Fibroblast of skin of left quadriceps (primary cell): ENCODE data around the gene KANK2.
A peak's percentile ranks its signal among the peaks of the same experiment; 100 is the strongest.
"Not testable (repeated sequence)": the region's sequence is repeated elsewhere in the genome, so short reads cannot be mapped to it uniquely, and the experiment has no call there.

Experiments used
- DNase-seq, 2 experiments: peaks; one replicate each; pipeline ENCODE4 v3.0.0-alpha.2; 2013; ENCODE audit warnings: low read depth in 2 of 2

KANK2 gene

GRCh38 chr19:11172576-11172975 lies 24.8 kb downstream of the KANK2 start:
- DNase-seq: no peak

- DNase-seq: no peak
These were observed 26.2 kb downstream of the KANK2 start for GRCh38 chr19:11171144-11171543.

- no peak for DNase-seq
These were observed 27.3 kb downstream of the KANK2 start for GRCh38 chr19:11169896-11170678.

GRCh38 chr19:11168568-11168967 lies 28.8 kb downstream of the KANK2 start:
- DNase-seq: peak in 1 of 2 experiments; percentile 25

GRCh38 chr19:11166281-11167142 lies 30.8 kb downstream of the KANK2 start:
- DNase-seq: no peak

GRCh38 chr19:11165486-11166030 lies 31.8 kb downstream of the KANK2 start:
- DNase-seq: no peak

GRCh38 chr19:11164879-11165406 lies 32.4 kb downstream of the KANK2 start:
- peak; percentile 62 to 69 for DNase-seq

GRCh38 chr19:11164296-11164695 lies 33.0 kb downstream of the KANK2 start:
- DNase-seq: no peak

GRCh38 chr19:11160440-11160768 lies 36.9 kb downstream of the KANK2 start:
- not testable (repeated sequence) for DNase-seq

GRCh38 chr19:11159598-11160439 lies 37.5 kb downstream of the KANK2 start:
- DNase-seq: no peak

GRCh38 chr19:11155373-11156120 lies 41.8 kb downstream of the KANK2 start, which contains the start of gene SPC24:
Gene SPC24, minus strand, starts transcription at chr19:11155782. Its CDS starts 6 bp downstream, at chr19:11155776.
- peak; percentile 97 for DNase-seq

GRCh38 chr19:11154683-11155047 lies 42.7 kb downstream of the KANK2 start:
- no peak for DNase-seq

- DNase-seq: no peak
These were observed 44.9 kb downstream of the KANK2 start for GRCh38 chr19:11152318-11153062.

- DNase-seq: no peak
These were observed 46.2 kb downstream of the KANK2 start for GRCh38 chr19:11151181-11151580.

GRCh38 chr19:11148001-11148400 lies 49.3 kb downstream of the KANK2 start:
- DNase-seq: no peak

- DNase-seq: no peak
These were observed 51.8 kb downstream of the KANK2 start for GRCh38 chr19:11145536-11145924.

- DNase-seq: peak; percentile 81 to 87
These were observed 54.7 kb downstream of the KANK2 start for GRCh38 chr19:11142528-11143171.

- no peak for DNase-seq
These were observed 55.3 kb downstream of the KANK2 start for GRCh38 chr19:11141937-11142527.

GRCh38 chr19:11140896-11141295 lies 56.4 kb downstream of the KANK2 start:
- DNase-seq: no peak
